Gastrocnemius medialis (tissue), 4 donors: Measurements from ENCODE around the gene DCAF6.

Experiments
- POLR2A ChIP-seq, 2 donors: fragments of 450-650 bp; IDR thresholded peaks; one replicate each; pipeline ENCODE4 v1.6.1; 2017; ENCODE audit warnings: antibody characterized with exemption in 2 of 2, mild to moderate bottlenecking in 2 of 2, moderate library complexity in 2 of 2
- TF ChIP-seq, protein P1 (sequence below), 5 experiments: fragments of 450-650 bp in 3 of 5; fragments of 200-600 bp in 2 of 5; sonication (generic) in 2 of 5; IDR thresholded peaks in 4 of 5; conservative IDR thresholded peaks in 1 of 5; 1 replicate in 4 of 5; 2 replicates in 1 of 5; pipeline ENCODE4 v1.5.1; 2016 to 2019; ENCODE audit warnings: antibody characterized with exemption in 5 of 5, mild to moderate bottlenecking in 3 of 5, moderate library complexity in 3 of 5

DNA sequence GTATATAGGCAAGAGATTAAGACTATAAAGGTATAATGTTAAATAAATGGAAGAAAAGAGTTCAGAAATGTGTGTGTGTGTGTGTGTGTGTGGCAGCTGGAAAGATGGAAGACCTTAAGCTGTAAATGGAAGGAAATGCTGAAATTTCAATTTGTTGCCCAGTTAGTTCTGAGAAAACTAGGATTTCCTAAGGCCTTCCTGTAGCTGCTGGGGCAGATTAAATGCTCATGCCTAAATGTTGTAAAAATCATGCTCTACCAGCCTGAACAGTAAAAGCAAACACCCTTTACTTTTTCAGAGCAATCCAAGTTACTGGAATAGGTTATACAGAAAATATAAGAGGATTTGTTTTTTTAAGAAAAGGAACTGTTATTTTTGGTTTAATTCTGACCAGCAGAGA, 30.8 kb upstream of the DCAF6 start:
- TF ChIP-seq, protein P1, sequence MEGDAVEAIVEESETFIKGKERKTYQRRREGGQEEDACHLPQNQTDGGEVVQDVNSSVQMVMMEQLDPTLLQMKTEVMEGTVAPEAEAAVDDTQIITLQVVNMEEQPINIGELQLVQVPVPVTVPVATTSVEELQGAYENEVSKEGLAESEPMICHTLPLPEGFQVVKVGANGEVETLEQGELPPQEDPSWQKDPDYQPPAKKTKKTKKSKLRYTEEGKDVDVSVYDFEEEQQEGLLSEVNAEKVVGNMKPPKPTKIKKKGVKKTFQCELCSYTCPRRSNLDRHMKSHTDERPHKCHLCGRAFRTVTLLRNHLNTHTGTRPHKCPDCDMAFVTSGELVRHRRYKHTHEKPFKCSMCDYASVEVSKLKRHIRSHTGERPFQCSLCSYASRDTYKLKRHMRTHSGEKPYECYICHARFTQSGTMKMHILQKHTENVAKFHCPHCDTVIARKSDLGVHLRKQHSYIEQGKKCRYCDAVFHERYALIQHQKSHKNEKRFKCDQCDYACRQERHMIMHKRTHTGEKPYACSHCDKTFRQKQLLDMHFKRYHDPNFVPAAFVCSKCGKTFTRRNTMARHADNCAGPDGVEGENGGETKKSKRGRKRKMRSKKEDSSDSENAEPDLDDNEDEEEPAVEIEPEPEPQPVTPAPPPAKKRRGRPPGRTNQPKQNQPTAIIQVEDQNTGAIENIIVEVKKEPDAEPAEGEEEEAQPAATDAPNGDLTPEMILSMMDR (IDR thresholded peaks at IDR 0.05 in 4 of 5, conservative IDR thresholded peaks at IDR 0.05 in 1 of 5) = no peak
- no peak for TF ChIP-seq POLR2A (IDR thresholded peaks at IDR 0.05)
